Activated CD4-positive, CD25-positive, alpha-beta regulatory T cell treated with anti-CD3 and anti-CD28 coated beads, Interleukin-2, amount 50 U/mL, for 24 hours (primary cell): ENCODE data around the gene PSMA7.
"Not testable (repeated sequence)": the region's sequence is repeated elsewhere in the genome, so short reads cannot be mapped to it uniquely, and the experiment has no call there.

Source experiments
- ATAC-seq, 2 donors: fragments of 150-1000 bp; cut with Tn5 transposase; one replicate each; pipeline ENCODE4 v1.10.0; 2021; ENCODE audit warnings: mild to moderate bottlenecking in 1 of 2, moderate library complexity in 1 of 2

Gene PSMA7

GRCh38 chr20:62118113-62119043, 24.8 kb downstream of the PSMA7 start:
- no peak for ATAC-seq

- ATAC-seq = peak; percentile 2 to 19
These were observed 25.5 kb downstream of the PSMA7 start for GRCh38 chr20:62117658-62118057.

GRCh38 chr20:62117362-62117646, 25.9 kb downstream of the PSMA7 start:
- no peak for ATAC-seq

- no peak for ATAC-seq
These were observed 26.4 kb downstream of the PSMA7 start for GRCh38 chr20:62116558-62117361.

- ATAC-seq = not testable (repeated sequence)
These were observed 27.3 kb downstream of the PSMA7 start for GRCh38 chr20:62115800-62116407.

- ATAC-seq = no peak
These were observed 28.3 kb downstream of the PSMA7 start for GRCh38 chr20:62114894-62115293.

GRCh38 chr20:62112368-62112767, 30.8 kb downstream of the PSMA7 start:
- ATAC-seq = no peak

GRCh38 chr20:62111148-62111547, 32.0 kb downstream of the PSMA7 start:
- ATAC-seq = no peak

- ATAC-seq = no peak
These were observed 37.6 kb downstream of the PSMA7 start for GRCh38 chr20:62105592-62105991.

GRCh38 chr20:62104791-62105345, 38.3 kb downstream of the PSMA7 start:
- no peak for ATAC-seq

GRCh38 chr20:62104234-62104789, 38.9 kb downstream of the PSMA7 start:
- no peak for ATAC-seq

- no peak for ATAC-seq
These were observed 39.5 kb downstream of the PSMA7 start for GRCh38 chr20:62103508-62104233.

- no peak for ATAC-seq
These were observed 42.1 kb downstream of the PSMA7 start for GRCh38 chr20:62101078-62101477.

GRCh38 chr20:62097881-62098407, 45.2 kb downstream of the PSMA7 start:
- ATAC-seq = no peak

- ATAC-seq = no peak
These were observed 46.5 kb downstream of the PSMA7 start for GRCh38 chr20:62096421-62097380.

- ATAC-seq = no peak
These were observed 53.8 kb downstream of the PSMA7 start for GRCh38 chr20:62089393-62089792.

GRCh38 chr20:62088258-62089127, 54.7 kb downstream of the PSMA7 start:
- ATAC-seq = peak; percentile 61 to 76

GRCh38 chr20:62087632-62088031, 55.6 kb downstream of the PSMA7 start:
- ATAC-seq = no peak

GRCh38 chr20:62087227-62087626, 56.0 kb downstream of the PSMA7 start:
- ATAC-seq = no peak
